ACHN (cell line): ENCODE data around the gene CCDC61.

ENCODE experiments used
- DNase-seq: peaks from one replicate; pipeline ENCODE4 v3.0.0-alpha.2; 2015
- in situ Hi-C: cut with HindIII; loops from 2 replicates; pipeline ENCODE4 v1.10.0; 2017; ENCODE audit warnings: low sequenced_read_pairs, low pct_ligation_motif_present, low pct_unique_long_range_greater_than_20kb

CCDC61 gene

DNA sequence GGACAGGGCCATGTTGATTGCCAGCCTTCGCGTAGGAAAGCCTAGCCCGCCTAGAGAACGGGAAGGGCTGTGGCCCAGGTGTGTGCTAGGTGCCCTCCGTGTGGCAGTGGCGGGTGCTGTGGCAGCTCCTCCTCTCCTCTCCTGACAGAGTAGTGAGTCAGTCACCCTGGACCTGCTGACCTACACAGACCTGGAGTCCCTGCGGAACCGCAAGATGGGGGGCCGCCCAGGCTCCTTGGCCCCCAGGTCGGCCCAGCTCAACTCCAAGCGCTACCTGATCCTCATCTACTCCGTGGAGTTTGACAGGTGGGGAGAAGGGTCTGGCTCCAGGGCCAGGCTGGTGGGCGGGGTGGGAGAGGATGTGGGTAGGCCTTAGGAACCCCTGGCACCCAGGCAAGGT lies 11.1 kb downstream of the CCDC61 start:
- in situ Hi-C loops = no loop called here
- no peak for DNase-seq

DNA sequence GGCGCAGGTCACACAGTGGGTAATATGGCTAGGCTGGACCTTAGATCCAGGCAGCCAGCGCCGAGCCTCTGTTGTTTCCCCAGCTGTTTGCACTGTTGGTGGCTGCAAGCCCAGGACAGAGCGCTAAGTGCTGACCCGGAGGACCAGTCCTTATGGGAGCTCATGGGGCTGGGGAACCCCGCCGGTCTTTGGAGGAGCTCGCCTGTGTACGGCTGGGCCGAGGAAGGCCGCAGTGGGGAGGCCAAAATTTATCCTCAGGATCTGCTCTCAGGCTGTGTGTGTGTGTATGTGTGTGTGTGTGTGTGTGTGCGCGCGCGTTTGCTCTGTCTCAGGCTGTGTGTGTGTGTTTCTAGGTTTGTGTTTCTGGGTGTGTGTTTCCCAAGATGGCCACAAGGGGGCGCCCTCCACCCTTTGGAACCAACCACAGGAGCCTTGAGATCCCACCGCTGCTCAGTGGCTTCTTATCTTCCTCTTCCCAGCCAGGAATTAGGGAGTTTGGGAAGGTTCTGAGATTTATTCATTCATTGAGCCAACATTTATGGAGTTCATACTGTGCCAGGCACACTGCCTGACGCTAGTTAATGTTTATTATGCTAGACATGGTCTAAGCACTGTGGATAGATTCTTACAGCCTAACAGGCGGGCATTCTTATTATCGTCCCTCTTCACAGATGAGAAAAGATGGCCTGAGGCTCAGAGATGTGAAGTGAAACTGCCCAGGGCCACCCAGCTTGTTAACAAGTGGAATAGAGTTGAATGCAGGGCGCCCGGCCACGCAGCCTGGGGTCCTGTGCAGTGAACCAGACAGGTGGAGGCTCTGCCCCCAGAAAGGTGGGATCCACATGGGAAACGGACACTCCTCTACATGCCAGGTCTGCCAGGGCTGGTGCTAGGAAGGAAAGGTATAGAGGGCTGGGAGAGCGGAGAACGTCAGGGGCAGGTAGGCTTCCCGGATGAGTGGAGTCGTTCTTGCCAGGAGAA lies 14.6 kb downstream of the CCDC61 start:
- peak; percentile 53 for DNase-seq
- in situ Hi-C loops = no loop called here

DNA sequence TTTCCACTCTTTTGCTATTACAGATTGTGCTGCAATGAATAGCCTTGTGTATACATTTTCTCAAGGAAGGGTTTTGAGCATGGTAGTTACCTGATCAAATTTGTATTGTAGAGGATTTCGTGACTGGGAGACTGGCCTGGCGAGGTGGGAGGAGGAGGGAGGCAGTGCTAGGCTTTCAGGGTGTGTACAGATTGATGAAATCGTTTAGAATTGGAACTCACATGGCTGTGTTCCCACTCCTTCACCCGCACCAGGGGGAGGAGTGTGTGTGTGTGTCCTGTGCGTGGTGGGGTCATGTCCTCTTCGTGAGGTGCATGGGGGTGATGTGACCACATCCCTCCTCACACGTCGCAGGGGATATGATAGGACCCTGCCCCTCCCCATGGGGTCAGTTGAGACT lies 19.3 kb downstream of the CCDC61 start:
- no peak for DNase-seq
- in situ Hi-C loops = no loop called here

DNA sequence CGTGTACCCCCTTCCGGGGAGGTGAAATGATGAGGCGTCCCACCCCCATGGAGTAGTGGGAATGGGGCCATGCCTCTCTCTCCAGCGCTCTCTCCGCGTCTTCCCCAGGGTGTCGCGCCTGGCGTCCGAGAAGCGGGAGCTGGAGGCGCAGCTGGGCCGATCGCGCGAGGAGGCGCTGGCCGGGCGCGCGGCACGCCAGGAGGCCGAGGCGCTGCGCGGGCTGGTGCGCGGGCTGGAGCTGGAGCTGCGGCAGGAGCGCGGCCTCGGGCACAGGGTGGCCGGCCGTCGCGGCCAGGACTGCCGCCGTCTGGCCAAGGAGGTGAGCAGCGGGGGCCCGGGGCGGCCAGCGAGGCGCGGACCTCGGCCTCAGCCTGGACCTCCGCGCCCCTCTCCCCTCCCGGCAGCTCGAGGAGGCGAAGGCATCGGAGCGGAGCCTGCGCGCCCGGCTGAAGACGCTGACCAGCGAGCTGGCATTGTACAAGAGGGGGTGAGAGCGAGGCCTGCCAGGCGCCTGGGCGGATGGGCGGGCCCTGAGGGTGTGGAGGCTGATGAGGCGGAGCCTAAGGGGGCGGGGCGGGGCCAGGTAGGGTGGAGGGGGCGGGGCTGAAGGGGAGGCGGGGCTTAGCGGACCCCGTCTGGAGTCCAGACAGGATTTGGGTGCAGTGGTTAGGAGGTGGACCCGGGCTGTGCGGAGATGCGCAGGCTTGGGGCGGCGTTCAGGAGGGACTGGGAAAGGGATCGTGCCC lies 19.8 kb downstream of the CCDC61 start:
- in situ Hi-C loops = no loop called here
- peak; percentile 83 for DNase-seq

DNA sequence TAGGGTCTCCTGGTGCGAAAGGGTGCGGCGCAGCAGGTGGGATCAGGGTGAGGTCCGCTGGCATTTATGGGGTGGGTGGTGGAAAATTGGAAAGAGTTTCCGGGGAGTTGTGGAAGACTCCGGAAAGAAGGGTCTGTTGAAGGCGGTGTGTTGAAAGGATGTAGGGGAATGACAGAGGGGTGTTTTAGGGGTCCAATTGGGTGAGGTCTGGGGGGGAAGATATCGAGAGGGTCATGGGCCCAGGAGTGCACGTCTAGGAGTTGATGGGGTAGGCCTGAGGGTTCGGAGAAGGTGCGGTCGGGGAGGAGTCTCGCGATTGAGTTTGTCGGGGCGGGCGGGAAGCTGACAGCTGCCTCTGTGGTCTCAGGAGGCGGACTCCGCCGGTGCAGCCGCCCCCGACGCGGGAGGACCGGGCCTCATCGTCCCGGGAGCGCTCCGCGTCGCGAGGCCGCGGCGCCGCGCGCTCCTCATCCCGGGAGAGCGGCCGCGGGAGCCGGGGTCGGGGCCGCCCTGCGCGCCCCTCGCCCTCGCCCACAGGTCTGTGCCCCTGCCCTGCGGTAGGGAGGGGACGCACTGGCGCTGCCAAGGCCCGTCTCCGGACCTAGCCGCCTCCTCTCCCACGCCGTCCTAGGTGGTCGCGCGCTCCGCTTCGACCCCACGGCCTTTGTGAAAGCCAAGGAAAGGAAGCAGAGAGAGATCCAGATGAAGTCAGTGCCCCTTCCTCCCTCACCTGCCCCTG lies 20.6 kb downstream of the CCDC61 start:
- in situ Hi-C loops = no loop called here
- peak; percentile 22 for DNase-seq

DNA sequence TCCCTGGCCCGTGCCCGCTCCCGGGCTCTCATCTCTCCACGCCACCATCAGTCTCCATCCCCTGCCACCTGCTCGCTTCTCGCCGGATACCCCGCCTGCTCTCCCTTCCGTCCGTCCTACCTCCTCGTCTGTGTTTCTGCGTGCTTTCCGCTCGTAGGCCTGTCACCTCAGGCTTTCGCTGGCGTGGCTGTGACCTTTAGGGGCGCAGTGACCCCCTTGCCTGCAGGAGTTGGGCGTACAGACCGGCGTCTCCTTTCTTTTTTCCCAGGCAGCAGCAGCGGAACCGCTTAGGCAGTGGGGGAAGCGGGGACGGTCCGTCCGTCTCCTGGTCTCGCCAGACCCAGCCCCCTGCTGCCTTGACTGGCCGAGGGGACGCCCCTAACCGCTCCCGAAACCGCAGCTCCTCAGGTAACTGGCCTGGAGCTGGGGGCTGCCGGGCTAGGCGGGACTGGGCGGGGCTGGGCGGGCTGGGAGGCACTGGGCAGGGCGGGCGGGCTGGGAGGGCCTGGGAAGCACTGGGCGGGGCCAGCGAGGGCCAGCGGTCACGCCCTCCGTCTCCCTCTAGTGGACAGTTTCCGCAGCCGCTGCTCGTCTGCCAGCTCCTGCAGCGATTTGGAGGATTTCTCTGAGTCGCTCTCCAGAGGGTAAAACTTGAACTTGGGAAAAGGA lies 21.3 kb downstream of the CCDC61 start:
- DNase-seq = peak; percentile 77
- in situ Hi-C loops = no loop called here

DNA sequence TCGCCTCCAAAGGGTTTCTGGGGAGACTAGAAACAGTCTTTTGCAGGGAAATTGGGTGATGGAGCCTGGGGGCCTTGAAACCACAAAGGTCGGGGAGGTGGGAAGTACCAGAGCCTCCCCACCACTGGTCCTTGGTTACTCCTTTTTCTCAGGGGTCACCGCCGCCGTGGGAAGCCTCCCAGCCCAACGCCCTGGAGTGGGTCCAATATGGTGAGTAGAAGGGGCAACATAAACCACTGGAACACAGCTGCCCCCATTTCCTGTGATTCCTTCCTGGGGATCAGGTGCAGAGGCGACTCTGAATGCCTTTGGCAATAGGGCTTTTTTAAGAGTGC lies 21.8 kb downstream of the CCDC61 start:
- DNase-seq = no peak
- in situ Hi-C loops = no loop called here

DNA sequence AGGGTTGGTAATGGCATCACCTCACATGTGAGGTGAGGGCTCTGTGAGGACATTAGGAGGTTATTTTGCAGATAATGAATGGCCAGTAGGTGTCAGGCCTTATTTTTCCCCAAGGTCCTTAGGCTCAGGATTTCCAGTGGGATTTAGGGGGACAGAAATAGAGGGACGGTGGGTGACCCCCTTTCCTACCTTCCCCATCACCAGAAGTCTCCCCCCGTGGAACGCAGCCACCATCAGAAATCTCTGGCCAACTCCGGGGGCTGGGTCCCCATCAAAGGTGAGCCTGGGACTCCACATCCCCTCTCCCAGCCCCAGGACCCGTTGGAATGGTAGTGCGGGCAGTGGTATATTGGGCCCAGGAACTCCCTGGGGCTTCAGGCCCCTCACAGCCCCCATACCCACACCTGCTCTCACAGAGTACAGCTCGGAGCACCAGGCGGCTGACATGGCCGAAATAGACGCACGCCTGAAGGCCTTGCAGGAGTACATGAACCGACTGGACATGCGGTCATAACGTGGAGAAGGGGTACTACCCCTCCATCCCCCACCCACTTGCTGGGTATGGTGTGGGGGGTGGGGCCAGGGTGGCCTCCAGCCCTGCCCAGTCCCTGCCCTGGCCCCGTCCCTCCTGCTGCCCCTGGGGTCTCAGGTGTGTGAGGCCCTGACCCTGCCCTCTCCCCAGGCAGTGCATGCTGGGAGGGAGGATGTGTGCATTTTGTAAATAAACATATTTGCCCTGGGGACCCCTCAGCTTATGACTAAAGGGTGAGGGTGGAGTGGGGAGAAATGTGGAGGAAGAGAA lies 22.8 kb downstream of the CCDC61 start:
- in situ Hi-C loops = no loop called here
- no peak for DNase-seq

DNA sequence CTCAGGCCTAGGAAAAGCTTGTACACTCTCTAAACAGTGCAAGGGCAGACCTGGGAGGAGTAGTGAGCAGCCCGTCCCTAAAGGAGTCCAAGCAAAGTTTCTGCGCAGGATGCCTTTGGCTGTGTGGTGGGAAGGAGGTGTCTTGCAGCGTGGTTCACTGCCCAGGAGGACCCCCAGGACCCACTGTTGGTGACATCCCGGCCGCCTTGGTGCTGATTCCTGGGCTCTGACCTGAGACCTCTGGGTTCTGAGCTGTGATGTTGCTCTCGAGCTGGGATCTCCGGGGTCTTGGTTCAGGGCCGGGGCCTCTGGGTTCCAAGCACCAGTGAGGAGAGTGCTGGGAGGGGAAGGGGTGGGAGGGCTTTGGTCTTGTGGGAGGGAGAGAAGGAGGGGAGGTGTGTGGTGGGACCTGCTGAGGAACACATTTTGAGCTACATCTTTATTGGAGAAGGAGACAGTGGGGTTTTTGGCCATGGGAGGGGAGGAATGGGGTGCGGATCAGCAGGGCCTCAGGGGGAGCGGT lies 23.5 kb downstream of the CCDC61 start:
- in situ Hi-C loops = no loop called here
- no peak for DNase-seq

DNA sequence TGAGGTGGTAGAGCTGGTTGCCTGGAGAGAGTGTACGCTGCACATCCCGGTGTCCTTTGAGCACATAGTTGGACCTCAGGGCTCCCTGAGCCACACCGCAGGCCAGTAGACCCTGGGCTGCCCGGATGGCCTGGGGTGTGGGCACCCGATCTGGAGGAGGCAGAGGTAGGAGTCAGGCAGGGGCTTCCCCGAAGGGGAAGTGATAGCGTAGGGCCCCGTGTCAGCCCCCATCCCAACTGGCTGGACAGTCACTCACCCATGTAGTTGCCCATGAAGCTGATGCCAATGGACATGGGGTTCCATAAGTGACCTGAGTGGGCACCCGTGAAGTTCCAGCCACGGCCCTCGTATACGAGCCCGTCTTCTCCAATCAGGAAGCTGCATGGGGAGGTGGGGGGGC lies 24.0 kb downstream of the CCDC61 start:
- in situ Hi-C loops = no loop called here

DNA sequence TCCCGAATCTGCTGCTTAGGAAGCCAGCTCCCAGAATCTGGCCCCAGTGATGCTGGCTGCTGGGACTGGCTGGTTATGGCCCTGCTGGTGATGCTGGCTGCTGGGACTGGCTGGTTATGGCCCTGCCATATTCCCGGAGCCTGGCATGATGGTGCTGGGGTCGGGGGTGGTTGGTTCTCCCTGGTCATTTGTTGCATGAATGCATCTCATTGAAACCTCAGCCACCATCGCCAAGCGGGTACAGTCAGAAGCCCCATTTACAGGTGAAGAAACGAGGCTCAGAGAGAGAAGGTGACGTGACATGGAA lies 25.5 kb downstream of the CCDC61 start:
- in situ Hi-C loops = no loop called here
- no peak for DNase-seq

More for the DNA sequence above, 24.0 kb downstream of the CCDC61 start:
- DNase-seq = no peak

DNA sequence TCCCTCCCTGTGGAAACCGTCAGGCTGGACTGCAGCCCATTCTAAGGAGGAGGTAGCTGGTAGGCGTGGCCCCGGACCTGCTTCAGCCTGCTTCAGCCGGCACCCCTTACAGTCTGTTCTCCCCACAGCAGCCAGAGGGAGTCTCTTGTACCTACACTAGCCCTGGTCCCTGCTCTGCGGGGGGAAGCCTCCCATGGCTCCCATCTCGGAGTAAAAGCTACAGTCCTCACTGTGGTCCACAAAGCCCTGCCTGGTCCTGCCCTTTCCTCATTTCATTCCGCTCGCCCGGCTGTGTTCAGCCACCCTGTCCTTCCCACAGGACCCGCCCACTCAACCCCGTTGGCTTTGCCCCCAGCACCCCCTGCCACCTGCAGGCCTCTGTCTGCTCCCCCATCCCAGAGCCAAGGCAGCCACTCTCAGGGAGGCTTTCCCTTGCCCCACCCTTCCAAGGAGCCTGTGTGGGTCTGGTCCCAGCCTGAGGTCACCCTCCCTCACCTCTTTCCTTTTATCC lies 26.3 kb downstream of the CCDC61 start:
- in situ Hi-C loops = no loop called here
- DNase-seq = no peak

DNA sequence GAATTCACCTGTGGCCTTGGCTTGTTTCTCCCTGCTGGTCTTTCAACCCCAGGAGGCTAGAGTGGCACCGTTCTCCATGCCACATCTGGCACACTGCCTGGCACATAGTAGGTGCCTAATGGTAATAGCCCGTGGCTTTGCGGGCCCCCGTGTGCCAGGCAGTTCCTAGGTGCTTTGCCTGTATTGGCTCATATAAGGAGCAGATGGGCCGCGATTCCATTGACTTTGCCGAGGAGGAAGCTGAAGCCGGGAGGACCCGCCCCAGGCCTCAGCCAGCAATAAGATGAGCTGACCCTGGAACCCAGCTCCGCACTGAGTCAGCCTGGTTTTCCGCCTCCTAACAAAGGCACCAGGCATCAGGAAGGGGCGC lies 26.8 kb downstream of the CCDC61 start:
- no peak for DNase-seq
- in situ Hi-C loops = no loop called here

DNA sequence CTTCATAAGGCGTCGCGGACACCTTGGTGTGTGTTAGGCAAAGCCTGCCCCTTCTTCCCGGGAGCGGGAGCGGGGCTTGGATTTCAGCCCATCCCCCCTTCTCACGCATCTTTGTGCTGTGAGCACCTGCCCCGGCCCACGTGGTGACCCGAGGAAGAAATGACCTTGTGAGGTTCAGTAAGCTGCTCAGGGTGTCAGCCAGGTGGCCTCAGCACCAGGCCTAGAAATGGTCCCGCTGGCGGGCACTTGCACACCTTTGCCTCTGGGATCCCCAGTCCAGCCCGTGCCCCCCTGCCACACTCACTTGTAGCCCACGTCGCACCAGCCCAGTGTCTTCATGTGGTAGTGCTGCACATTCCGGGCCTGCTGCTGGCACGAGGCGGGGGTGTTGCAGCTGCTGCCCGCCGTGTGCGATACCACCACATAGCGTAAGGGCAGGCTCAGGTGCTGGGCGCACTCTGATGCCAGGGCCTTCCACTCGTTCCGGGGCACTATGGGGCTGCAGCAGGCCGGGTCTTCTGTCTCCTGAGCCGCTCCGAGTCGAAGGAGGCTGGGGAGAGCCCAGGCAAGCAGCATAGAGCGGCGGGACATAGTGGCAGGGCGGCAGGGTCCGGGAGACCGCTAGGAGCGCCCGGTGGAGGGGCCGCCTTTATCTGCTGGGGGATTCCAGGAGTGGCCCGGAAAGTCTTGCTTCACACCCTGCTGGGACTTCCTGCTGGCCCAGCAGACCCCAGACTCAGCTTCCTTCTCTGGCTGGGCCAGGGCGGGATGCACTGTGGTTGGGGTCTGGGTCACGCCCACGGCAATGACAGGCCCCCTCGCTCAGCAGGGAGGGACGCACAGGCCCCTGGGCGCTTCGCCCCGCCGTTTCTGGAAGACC lies 27.4 kb downstream of the CCDC61 start, which contains the start of gene PGLYRP1:
TSS of gene PGLYRP1 (minus strand) at position 623 of the 880 bp plus-strand sequence. CDS start at position 591, 32 bp downstream.
- in situ Hi-C loops = no loop called here
- no peak for DNase-seq

DNA sequence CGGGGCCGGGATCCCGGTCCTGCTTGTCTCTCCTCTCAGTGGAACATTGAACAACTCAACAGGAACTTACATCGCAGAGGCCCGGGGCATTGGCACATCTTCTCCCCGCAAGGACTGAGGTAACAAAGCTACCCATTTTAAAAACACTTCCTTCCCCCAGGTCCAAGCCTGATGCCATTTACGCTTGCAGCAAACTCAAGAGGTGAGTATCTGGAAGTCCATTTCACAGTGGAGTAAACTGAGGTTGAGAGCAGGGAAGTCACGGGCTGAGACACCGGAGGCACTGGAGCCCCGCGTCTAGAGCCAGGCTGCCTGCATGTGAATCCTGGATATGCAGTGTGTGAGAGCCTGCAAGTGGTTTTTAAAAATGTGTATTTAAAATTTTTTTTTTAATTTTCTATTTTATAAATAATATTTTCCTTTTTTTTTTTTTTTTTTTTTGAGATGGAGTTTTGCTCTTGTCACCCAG lies 28.1 kb downstream of the CCDC61 start:
- no peak for DNase-seq
- in situ Hi-C loops = no loop called here

DNA sequence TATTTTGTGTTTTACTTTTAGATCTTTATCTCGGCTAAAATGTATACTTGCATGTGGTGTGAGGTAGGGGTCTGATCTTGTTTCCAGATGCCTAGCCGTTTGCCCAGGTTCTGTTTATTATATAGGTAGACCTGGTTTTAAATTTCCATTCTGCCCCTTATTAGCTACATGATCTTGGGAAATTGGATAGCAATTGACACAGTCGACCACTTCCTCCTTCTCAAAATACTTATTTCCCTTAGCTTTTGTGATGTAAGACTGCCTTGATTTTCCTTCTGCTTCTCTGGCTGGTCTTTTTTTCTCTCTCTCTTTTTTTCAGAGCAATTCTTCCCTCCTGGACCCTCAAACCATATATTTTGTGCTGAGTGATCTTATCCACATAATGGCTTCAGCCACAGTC lies 30.6 kb downstream of the CCDC61 start:
- DNase-seq = no peak
- in situ Hi-C loops = no loop called here
